HS-27A (cell line): ENCODE measurements around the gene EXT2.

ENCODE experiments used
- DNase-seq: peaks from one replicate; pipeline ENCODE4 v3.0.0-alpha.2; 2012; ENCODE audit warnings: low read depth, missing footprints

EXT2 gene

GRCh38 chr11:44165432-44165831, 70.0 kb downstream of the EXT2 start:
- no peak for DNase-seq

DNA sequence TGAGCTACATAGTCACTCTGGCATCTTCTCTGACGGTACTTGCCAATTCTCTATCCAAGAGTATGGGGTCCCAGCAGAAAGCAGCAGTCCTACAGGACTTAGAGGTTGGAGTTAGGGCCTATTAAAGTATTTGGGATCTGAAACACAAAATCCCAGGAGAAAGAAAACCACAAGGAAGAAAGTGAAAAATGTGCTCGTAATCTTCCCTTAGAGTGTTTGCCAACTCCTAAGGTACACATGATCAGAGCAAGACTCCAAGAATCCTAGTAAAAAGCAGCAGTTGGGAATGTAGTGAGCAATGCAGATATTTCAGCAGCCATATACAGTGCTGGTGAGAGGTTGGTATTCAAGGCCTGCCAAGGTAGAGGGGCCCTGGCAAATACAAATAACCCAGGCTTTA, 71.6 kb downstream of the EXT2 start:
- no peak for DNase-seq

GRCh38 chr11:44171518-44171917, 76.0 kb downstream of the EXT2 start:
- DNase-seq = no peak

DNA sequence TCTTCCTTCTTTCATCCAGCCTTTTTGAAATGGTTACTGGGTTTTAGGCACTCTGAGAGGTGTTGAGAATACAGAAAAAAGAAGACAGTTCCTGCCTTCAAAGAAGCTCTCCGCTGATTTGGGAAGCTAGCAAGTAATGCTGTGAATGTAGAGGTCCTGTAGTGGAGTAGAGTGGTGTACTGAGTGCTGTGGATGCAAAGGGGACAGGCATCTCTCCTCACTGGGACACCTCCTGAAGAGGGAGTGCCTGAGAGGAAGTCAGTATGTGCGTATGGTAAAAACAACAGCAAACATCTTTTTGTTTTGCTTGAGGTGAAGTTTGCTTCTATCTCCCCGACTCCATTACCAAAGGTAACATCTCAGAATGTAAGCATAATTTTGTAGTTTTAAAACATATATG, 77.5 kb downstream of the EXT2 start:
- no peak for DNase-seq

- no peak for DNase-seq
Measured at GRCh38 chr11:44174842-44175241, 79.4 kb downstream of the EXT2 start.

GRCh38 chr11:44176546-44177213, 81.2 kb downstream of the EXT2 start:
- no peak for DNase-seq

- DNase-seq = no peak
Measured at GRCh38 chr11:44177905-44178304, 82.4 kb downstream of the EXT2 start.

DNA sequence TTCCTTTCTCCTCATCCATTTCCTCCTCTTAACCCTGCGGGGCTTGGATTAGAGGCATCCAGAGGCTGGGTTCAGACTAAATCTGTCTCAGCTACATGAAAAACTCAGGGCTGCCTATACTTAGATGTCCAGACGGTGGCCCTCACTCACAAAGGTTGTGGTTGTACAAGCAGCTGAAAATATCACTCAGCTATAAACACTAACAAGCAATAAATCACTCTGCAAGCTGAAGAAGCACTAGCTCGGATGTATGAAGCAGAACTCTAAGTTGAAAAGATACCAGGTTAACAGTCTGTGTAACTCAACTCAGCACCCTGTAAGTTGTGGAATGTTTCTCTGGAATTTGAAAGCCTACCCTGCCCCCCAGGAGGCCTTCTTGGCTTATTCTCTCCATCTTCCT, 82.9 kb downstream of the EXT2 start:
- no peak for DNase-seq

DNA sequence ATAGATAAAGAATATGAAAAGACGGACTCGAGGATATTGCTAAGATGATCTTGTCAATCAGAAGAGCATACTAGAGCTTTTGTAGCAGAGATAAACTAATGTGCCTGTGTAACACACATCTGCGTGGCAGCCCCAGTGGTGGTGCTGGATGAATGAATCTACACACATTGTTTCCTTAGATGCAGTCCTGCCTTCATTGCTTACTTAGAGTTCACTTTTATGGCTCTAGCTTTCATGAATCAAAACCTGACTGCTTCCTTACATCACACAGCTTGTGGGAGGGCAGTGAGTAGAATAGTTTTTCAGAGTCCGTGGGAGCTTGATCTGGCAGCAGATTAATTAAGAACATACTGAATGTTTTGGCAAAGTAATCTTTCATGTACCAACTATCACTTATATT, 83.7 kb downstream of the EXT2 start:
- no peak for DNase-seq

GRCh38 chr11:44180107-44180506, 84.6 kb downstream of the EXT2 start:
- DNase-seq = no peak

DNA sequence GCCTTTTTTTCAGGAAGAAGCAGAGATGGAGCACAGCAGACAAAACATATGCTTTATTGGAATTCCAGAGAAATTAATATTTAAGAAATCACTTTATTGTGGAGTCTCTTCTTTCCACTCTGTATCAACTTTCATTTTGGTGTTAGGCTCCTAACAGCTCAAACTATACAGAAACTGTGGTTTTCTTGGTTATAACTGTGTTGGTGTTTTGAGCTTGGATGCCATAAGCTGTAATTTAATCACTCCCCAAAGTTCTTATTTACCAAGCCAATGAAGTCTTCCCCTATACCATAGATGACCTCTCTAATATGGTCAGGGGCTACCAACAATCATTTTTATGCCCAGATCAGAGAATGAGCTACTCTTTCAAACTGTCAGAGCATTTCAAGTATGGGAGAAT, 90.0 kb downstream of the EXT2 start:
- no peak for DNase-seq

- DNase-seq = no peak
Measured at GRCh38 chr11:44186321-44186930, 90.9 kb downstream of the EXT2 start.

GRCh38 chr11:44188643-44189042, 93.2 kb downstream of the EXT2 start:
- DNase-seq = no peak

GRCh38 chr11:44189986-44190882, 94.8 kb downstream of the EXT2 start:
- DNase-seq = no peak

DNA sequence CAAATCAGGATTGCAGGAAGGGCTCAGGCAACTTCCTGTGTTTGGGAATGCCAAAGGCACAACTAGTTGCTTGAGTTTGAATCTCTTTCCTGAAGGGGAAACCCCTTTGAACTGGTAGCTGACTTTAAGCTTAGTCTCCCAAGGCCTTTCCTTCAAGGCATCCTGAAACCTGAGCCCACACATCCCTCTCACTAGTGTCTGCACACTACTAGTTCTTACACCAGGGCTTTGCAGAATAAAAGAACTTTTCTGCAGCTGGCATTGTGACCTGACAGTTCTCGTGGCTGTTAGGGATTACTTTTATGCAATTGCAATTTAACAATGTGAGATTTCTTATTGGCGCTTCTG, 95.4 kb downstream of the EXT2 start:
- no peak for DNase-seq

DNA sequence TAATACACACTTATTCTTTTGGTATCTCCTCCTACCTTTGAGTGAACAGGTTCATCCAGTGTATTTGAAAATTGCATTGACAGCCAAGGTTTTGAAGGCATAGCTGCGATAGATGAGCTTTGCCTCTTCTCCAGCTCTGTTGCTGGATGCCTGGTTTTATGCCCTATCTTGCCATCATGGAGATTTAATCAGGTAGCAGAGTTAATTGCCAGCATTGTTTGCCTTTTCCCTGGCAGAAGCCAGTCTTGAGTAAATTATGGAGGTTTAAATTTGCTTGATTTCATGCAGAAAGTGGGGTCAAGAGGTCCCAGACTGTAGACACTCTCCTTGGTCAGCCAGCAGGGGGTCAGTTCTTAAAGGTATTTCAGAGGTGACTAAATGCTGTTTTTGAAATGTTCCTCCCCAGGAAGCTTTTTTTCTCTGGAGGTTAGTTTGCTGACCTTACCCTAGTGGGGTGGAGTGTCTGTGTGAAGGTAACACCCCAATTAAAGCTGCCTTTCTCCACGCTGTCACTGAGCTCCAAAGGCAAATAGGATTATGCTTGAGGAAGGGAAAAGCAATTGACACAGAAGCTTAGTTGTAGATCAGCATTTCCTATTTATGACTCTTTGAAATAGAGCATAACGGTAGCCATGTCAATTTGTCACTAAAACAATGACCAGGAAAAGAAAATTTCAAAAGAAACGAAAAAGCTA, 96.0 kb downstream of the EXT2 start:
- DNase-seq = no peak

DNA sequence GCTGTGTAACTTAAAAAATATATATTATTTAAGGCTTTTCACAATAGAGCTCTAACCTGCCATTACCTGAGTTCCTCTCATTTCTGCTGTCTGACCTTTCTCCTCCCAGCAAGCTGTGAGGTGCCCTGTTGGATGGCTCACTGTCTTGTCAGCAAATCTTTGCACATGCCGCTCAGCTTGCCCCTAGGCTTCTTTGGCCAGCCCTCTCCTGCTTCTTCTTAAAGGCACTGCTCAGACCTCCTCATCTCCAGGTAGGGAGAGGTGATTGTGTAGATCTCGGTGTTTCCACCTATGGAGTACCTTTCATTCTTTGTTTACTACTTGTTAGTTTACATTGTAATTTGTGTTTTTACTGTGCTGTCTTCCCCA, 96.5 kb downstream of the EXT2 start:
- no peak for DNase-seq

GRCh38 chr11:44192462-44193100, 97.1 kb downstream of the EXT2 start:
- DNase-seq = no peak

DNA sequence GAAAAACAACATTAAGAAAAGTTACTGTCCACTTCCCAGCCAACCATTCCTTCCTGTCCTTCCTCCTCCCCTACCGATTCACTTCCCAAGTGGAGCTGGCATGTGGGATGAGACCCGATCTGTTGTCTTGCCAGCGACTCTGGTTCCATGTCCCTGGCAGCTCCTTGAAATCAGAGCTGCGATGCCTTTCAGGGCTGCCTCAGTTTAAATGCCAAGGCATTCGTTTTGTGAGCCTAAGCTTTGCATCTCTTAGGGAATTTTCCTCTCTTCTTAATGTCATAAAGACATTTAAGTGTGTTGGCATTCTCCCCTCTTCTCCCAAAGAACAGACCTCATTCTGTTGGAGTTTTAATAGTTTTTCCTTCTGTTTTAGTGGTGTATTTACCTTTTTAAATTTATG, 98.4 kb downstream of the EXT2 start:
- no peak for DNase-seq

DNA sequence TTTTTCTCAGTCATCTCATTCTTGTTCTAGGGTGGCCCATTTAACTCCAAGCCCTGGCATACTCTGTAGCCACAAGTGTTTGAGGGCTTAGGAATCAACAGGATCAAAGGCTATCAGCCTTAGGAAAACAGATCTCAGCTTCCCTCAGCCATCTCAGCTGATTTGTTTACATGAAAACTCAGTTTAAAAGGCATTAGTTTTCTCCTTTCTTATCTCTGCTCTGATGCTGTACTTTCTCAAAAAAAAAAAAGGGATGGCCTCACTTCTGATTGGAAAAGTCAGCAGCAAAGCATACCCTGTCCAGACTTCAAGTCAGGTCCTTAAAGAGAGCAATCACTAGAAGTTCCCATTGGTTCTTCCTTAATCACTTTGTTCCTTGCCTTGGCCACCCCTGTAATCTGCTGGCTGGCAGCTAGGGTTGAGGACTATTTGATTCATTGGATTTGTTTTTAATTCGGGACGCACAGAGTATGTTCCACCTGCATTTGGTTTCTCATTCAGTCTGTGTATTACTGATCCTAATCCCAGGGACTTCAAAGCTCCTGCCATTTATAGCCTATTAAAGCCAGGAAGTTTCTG, 102.8 kb downstream of the EXT2 start:
- DNase-seq = no peak

DNA sequence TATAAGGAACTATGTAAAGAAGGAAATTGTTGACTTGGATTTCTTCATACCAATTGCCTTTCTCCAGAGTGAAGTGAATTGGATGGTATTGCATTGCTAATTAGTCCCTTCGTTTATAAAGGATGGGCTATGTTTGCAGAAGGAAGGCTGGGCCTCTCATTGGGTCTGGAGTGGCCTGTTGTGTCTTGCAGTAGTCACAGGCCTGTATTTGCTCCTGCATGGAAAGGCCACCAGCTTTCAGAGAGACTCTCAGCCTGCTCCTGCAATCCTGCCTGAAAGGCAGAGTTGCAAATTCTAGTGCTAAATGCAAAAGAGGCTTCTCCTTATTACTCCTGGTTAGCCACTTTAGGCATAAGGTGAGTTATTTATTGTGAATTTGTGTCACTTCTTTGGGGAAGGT, 103.8 kb downstream of the EXT2 start:
- no peak for DNase-seq

DNA sequence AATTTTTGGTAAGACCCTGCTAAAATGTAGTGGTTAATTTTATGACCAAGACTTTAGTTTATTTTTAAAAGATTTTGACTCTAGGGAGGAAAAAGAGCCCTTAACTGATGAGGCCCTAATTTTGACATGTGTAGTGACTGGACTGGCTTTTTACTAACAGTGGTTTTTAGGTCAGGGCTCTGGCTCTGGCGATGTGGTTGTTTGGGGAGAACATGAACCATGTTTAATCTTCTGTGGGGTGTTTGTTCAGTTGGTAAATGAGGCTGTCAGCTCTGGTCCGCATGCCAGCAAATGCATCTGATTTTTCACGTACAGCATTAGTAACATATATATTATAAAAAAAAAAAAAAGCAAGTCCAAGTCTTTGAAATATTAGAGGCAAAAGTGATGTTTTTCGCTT, 104.3 kb downstream of the EXT2 start:
- DNase-seq = no peak
